22Rv1 (cell line): ENCODE data around the gene ASAP2.

ENCODE experiments used
- CTCF ChIP-seq: fragments of 450-650 bp; IDR thresholded peaks from 2 replicates; pipeline ENCODE4 v1.5.1; 2017; ENCODE audit warnings: mild to moderate bottlenecking
- ZFX ChIP-seq: fragments of 450-650 bp; IDR thresholded peaks from 2 replicates; pipeline ENCODE4 v1.6.1; 2017; ENCODE audit warnings: antibody characterized with exemption, borderline replicate concordance

GRCh38 chr2:9269295-9269694 lies 62.7 kb downstream of the ASAP2 start:
- no peak for TF ChIP-seq CTCF
- TF ChIP-seq ZFX: no peak
